GM18951 (cell line): Measurements from ENCODE around the gene SOX10.

Experiments used
- POLR2A ChIP-seq: IDR thresholded peaks from 4 replicates; pipeline ENCODE4 v1.6.1; 2011; ENCODE audit warnings: mild to moderate bottlenecking; ENCODE audit not compliant: insufficient read length, insufficient read depth; ENCODE audit errors: extremely low read depth
- in situ Hi-C: fragments of 300-500 bp; cut with MboI; formaldehyde crosslinking; loops from one replicate; pipeline ENCODE4 v1.12.0; 2022; ENCODE audit warnings: low sequenced_read_pairs, mixed read lengths, inconsistent platforms; ENCODE audit not compliant: unreplicated experiment

SOX10 gene

DNA sequence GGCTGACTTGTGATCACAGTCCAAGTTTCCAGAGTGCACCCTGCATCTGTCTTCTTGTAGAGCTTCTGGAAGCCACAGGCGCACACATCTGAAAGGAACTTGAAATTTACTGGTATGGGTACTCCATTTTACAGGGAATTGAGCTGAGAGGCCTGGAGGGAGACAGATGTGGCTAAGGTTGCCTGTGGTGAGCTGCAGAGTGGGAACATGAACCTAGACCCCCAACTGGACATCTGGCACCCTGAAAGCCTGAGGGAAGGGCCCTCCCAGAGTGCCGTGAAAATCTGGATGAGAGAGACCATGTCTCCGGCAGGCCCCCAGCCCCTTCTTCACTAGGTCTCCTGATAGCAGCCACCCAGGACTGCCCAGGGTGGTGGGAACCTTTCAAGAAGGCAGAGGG lies 22.6 kb upstream of the SOX10 start:
- TF ChIP-seq POLR2A = no peak
- in situ Hi-C loops = no loop called here

DNA sequence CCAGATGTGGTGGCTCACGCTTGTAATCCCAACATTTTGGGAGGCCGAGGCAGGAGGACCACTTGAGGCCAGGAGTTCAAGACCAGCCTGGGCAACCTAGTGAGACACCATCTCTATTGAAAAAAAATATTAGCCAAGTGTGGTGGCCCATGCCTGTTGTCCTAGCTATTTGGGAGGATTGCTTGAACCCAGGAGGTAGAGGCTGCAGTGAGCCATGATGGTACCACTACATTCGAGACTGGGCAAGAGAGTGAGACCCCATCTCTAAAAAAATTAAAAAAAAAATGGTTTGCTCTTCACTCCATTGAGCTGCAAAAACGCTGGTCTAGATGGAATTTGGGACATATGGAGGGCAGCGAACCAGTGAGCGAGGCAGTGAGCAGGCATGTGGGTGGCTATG lies 21.6 kb upstream of the SOX10 start:
- in situ Hi-C loops = no loop called here
- no peak for TF ChIP-seq POLR2A

DNA sequence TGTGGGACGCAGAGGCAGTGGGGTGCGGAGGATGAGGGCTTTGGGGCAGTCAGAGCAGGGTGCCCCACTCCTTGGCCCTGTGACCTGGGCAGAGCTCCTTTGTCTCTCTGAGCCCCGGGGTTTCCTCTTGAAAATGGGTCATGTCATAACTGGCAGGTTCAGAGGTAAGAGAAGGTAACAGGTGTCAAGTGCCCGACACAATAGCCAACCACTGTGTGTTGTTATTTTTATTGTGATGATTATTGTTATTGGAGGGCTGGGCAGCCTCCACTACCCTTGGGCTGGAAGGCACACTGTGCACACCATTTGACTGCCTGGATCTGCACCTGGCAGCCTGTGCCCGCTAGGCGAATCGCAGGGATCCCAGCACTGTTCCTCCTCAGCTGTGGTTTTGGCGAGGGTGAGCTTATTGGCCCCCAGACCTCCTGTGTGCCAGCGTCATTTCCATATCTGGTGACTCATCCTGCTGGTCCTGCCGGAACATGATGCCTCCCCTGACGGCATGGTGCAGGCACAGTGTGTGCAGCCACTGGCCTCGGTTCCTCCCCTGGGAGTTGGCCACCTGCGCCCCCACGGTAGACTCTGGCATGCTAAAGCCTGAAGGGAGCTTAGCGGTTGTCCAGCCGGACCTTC lies 15.4 kb upstream of the SOX10 start:
- in situ Hi-C loops = no loop called here

DNA sequence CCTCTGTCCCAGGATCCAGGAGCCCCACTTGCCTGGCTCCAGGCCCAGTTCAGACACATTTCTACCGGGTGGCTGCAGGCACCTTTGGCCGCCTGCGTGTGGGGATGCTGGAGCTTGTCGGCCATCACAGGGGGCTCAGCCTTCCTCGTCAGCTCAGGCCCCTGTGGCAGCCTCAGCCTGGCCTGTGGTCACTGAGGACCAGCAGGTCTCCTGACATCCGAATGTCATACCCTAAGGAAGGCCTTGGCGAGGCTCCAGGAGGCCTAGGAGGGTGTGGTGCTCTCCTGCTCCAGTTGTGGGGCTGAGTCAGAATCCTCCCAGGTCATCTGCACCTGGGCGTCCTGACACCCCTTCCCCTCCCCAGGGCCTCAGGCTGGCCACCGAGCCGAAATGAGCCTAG lies 14.9 kb upstream of the SOX10 start:
- in situ Hi-C loops = no loop called here
- TF ChIP-seq POLR2A = no peak

More for the DNA sequence above, 15.4 kb upstream of the SOX10 start:
- TF ChIP-seq POLR2A = no peak

DNA sequence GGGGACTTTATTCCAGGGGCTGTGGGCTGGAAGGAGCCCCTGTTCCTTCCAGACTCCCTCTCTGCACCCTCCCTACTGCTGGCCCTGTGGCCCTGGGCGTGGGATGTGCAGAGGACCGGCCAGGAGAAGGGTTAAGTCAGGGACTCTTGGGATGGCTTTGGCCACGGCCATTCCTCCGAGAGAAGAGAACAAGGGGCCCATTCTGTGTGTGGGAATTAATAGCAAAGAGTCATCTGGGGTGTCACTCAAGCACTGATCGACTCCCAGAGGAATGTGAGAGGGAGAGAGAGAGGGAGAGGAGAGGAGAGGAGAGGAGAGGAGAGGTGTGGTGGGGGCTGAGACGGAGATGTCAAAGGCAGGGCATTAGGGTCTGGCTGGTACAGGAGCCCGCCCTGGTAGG lies 14.2 kb upstream of the SOX10 start:
- in situ Hi-C loops = no loop called here
- no peak for TF ChIP-seq POLR2A

DNA sequence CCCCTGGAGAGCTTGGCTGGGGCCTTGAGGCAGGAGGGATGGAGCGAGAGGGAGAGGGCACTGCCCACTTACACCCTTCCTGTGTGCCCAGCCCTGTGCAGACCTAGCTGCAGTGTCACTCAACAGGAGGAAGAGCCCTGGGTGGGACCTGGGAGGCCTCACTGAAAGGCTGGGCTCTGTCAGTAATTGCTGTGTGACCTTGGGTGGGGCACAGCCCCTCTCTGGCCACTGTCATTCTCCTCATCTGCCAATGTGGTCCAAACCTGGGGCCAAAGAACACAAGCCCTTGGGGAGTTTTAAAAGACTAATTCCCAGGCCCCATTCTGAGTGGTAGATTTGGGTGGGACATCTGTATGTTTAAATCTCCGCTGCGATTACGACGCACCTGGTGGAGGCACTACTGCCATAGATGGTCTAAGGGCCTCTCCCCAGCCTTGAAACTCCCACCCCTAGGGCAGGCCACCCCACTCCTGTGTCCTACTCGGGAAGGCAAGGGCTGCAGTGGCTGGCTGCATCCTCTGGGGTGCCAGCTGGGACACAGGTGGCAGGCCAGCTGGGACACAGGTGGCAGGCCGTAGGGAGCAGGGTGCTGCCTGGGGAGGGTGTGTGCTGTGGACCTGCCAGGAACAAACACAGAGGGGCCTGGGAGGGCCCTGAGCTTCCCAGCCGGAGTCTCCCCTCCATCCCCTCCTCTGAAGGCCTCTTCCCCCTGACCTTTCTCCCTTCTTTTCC lies 12.3 kb upstream of the SOX10 start:
- in situ Hi-C loops = no loop called here
- TF ChIP-seq POLR2A = no peak

DNA sequence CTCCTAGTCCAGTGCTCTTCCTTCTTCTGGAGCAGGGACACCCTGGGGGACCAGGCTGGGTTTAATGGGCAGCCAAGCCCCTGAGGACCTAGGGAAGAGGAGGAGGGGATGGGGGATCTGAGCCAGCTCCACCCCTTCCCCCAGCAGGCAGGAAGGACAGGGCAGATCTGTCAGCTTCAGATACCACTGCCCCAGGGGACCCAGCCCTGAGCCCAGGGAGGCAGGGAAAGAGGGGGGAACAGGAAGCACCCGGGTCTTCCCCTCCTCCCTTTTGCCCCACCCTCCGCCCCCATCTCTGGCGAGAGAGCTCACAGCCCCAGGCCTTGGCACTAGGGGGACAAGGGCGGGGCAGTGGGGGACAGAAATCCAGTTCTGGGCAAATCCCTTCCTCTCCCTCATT lies 11.7 kb upstream of the SOX10 start:
- TF ChIP-seq POLR2A = no peak
- in situ Hi-C loops = no loop called here

DNA sequence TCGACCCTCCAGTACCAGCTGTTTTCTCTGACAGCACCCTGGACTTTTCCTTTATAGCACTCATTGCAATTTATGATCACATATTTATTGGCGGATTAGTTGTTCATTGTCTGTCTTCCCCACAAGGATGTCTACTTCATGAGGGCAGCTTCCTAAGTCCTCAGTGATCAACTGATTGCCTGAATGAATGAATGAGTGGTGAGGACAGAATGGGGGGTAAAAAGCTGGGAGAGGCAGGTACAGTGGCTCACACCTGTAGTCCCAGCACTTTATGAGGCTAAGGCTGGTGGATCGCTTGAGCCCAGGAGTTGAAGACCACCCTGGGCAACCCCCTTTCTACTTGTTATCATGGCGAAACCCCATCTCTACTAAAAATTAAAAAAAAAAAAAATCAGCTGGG lies 11.1 kb upstream of the SOX10 start:
- in situ Hi-C loops = no loop called here
- TF ChIP-seq POLR2A = no peak

DNA sequence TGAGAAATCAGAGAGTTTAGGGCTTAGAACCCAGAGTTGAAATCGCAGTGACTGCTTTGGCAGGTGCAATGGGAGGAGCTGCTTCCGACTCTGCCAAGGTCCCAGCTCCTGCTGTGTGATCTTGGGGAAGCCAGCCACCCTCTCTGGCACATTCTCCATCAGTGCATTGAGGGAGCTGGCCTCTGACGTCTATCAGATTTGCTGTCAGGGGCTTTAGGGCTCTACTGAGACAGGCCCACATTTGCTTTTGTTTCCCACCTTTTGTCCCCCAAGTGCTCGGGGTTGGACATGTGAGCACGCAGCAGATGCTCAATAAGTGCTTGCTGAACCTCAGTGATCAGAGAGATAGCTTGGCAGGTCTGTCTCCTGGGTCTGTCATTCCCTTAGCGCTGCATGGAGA lies 10.6 kb upstream of the SOX10 start:
- no peak for TF ChIP-seq POLR2A
- in situ Hi-C loops = no loop called here

DNA sequence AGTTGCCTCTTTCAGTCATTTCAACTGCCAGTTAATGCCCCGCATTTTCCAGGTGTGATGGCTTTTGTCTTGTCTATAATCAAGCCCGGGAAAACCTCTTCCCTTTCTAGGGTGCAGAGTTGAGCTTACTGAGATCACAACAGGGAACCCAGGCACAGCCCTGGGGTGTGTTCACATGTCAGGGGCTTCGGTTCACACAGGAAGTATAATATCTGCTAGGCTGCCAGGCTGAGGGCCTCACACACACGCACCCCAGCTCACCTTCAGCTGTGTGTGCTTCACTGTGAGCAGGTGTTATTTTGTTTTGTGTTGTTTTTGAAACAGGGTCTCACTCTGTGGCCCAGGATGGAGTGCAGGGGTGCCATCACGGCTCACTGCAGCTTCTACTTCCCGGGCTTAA lies 9.7 kb upstream of the SOX10 start:
- in situ Hi-C loops = no loop called here
- TF ChIP-seq POLR2A = no peak

DNA sequence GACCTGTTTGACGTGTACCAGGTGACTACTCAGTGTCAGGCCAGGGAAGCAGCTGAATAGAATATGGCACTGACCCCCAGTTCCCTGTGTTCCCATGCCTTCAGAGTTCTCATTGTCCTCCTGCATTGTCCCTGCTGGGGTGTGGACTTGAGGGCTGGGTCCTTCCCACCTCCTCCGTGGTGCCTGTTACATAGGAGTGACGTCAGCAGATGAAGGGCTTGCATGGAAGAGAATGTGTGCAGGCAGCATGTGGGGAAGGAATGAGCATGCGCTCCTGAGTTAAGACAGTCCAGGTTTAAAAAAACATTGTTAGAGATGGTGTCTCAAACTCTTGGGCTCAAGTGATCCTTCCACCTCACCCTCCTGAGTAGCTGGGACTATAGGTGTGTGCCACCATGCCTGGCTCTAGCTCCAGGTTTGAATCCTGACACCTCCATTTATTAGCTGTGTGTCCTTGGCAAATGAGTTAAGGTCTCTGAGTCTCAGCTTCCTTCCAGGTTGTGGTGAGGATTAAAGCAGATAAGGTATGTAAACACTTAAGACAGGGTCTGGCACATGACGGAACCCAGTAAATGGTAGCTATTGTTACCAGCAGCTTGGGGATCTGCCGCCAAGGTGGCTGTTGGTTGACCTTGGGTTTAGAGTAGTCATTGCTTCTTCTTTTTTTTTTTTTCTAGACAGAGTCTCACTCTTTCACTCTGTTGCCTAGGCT lies 7.5 kb upstream of the SOX10 start:
- in situ Hi-C loops = no loop called here
- no peak for TF ChIP-seq POLR2A

DNA sequence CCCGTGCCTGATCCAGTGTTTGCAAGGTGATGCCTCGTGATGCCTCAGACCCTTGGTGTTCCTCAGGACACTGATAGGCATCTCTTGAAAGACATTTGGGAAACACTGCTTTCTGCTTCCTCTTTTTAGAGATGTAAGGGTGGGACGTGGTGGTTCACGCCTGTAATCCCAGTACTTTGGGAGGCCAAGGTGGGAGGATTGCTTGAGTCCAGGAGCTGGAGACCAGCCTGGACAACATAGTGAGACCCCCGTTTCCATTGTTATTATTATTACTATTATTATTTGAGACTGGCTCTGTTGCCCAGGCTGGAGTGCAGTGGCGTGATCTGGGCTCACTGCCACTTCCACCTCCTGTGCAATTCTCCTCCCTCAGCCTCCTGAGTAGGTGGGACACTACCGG lies 6.5 kb upstream of the SOX10 start:
- no peak for TF ChIP-seq POLR2A
- in situ Hi-C loops = no loop called here

DNA sequence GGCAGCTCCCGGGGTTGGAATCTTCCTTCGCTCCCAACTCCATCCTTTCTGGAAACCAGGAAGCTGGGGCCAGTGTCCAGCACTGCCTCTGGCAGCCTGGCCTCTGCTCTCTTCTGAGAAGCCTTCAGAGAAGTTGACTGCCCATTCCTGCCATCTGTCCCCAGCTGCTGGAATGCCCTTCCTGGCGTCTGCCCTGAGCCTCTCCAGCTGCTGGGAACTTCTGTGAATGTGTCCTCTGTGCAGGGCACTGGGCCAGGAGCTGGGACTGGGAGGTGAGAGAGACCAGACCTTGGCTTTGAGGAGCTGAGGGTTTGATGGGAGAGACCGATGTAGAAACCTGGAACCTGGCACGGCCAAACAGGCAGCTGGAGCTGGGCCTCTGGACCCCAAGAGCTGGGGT lies 5.9 kb upstream of the SOX10 start:
- in situ Hi-C loops = no loop called here
- no peak for TF ChIP-seq POLR2A
